HepG2 (cell line): ENCODE data around the gene FEM1C. TPM values are rescaled to one million over a fixed set of nuclear protein-coding genes. Genes with fewer than 3 reads are reported as not detected.

Source experiments
- ATAC-seq: fragments of 200-7000 bp; cut with Tn5 transposase; 3 replicates; pipeline ENCODE4 v1.9.1; 2020; ENCODE audit warnings: mild to moderate bottlenecking, moderate library complexity
- BruUV-seq: library from RNA; stranded (reverse); fragments of 400-500 nt; replicated peaks from 2 replicates; lab custom pipeline; 2021; lab: Mats Ljungman, UMichigan
- CTCF ChIA-PET: fragments of 300-600 bp; formaldehyde crosslinking; extraction: SDS; loops from one replicate; lab custom pipeline; 2021; ENCODE audit warnings: low total read pairs, inconsistent platforms, low intra/inter-chr PET ratio; lab: Yijun Ruan, JAX
- POLR2A ChIA-PET: fragments of 350-600 bp; sonication (Branson Sonifier 250); formaldehyde crosslinking; loops from one replicate; lab custom pipeline; 2020; ENCODE audit warnings: antibody characterized with exemption, inconsistent platforms; lab: Yijun Ruan, JAX
- DNase-seq: peaks from one replicate; pipeline ENCODE4 v3.0.0-alpha.2; 2015; ENCODE audit warnings: low spot score
- FAIRE-seq: peaks from 3 replicates; lab custom pipeline; 2011; peaks lifted over from hg19 to GRCh38; lab: Jason Lieb, UNC
- H2AFZ ChIP-seq: one replicate; pipeline ENCODE4 v1.6.1; 2011; ENCODE audit warnings: low read length, inconsistent platforms
- H3K27ac ChIP-seq: fragments of 300-600 bp; 3 replicates; pipeline ENCODE4 v1.8.0; 2011; ENCODE audit warnings: mixed run types, mild to moderate bottlenecking, mixed read lengths, low read length, inconsistent platforms; ENCODE audit not compliant: insufficient read depth; ENCODE audit errors: extremely low read length
- H3K27me3 ChIP-seq, 2 experiments: fragments of 200-600 bp in 1 of 2; 2 replicates in 1 of 2; 3 replicates in 1 of 2; pipeline versions ENCODE4 v1.6.0 to v1.8.0; 2011; ENCODE audit warnings: low read length in 2 of 2, mild to moderate bottlenecking in 2 of 2, moderate library complexity in 2 of 2, inconsistent platforms in 1 of 2; ENCODE audit not compliant: insufficient read depth in 2 of 2, control insufficient read depth in 1 of 2
- H3K36me3 ChIP-seq, 2 experiments: fragments of 200-600 bp in 1 of 2; replicated peaks in 1 of 2; 2 replicates in 1 of 2; 3 replicates in 1 of 2; pipeline versions ENCODE4 v1.5.1 to v1.8.0; 2011; ENCODE audit warnings: low read length in 2 of 2, inconsistent platforms in 1 of 2; ENCODE audit not compliant: insufficient read depth in 2 of 2, control insufficient read depth in 1 of 2
- H3K4me1 ChIP-seq: 2 replicates; pipeline ENCODE4 v1.5.1; 2012; ENCODE audit warnings: low read length, inconsistent platforms; ENCODE audit not compliant: insufficient read depth
- H3K4me2 ChIP-seq: 2 replicates; pipeline ENCODE4 v1.6.0; 2011; ENCODE audit warnings: low read depth, low read length, inconsistent platforms
- H3K4me3 ChIP-seq, 3 experiments: fragments of 200-600 bp in 1 of 3; sonication (generic), shearing (Covaris generic) in 1 of 3; replicated peaks in 1 of 3; 2 replicates each; pipeline ENCODE4 v1.5.1; 2011 to 2016; ENCODE audit warnings: low read length in 3 of 3, inconsistent platforms in 2 of 3, low read depth in 2 of 3, mild to moderate bottlenecking in 2 of 3, control low read depth in 1 of 3, mixed read lengths in 1 of 3; ENCODE audit not compliant: insufficient read depth in 1 of 3
- H3K79me2 ChIP-seq: one replicate; pipeline ENCODE4 v1.6.1; 2011; ENCODE audit warnings: low read length, inconsistent platforms; ENCODE audit not compliant: insufficient read depth
- H3K9ac ChIP-seq: 2 replicates; pipeline ENCODE4 v1.6.0; 2011; ENCODE audit warnings: mild to moderate bottlenecking, low read depth, low read length, inconsistent platforms; ENCODE audit not compliant: insufficient read depth
- H3K9me3 ChIP-seq: 2 replicates; pipeline ENCODE4 v1.5.1; 2012; ENCODE audit warnings: mild to moderate bottlenecking, low read length
- H4K20me1 ChIP-seq: 2 replicates; pipeline ENCODE4 v1.6.0; 2011; ENCODE audit warnings: inconsistent platforms, mild to moderate bottlenecking, low read length, moderate library complexity; ENCODE audit not compliant: insufficient read depth
- ATF7 ChIP-seq, 2 experiments: fragments of 450-650 bp in 1 of 2; sonication (generic) in 1 of 2; formaldehyde crosslinking in 1 of 2; IDR thresholded peaks; 2 replicates each; pipeline versions ENCODE4 v1.4.0 to v1.6.1; 2016 to 2020; ENCODE audit warnings: antibody characterized with exemption in 1 of 2, mild to moderate bottlenecking in 1 of 2, missing genetic modification reagents in 1 of 2
- FOXJ3 ChIP-seq: sonication (generic); formaldehyde crosslinking; IDR thresholded peaks from 2 replicates; pipeline ENCODE4 v1.4.0; 2020; ENCODE audit warnings: missing genetic modification reagents, mild to moderate bottlenecking, borderline replicate concordance
- HDAC1 ChIP-seq: sonication (generic); formaldehyde crosslinking; IDR thresholded peaks from 2 replicates; pipeline ENCODE4 v1.5.1; 2020; ENCODE audit warnings: mild to moderate bottlenecking, missing genetic modification reagents
- MIXL1 ChIP-seq: IDR thresholded peaks from 2 replicates; pipeline ENCODE4 v1.6.1; 2016
- NFYC ChIP-seq: IDR thresholded peaks from 2 replicates; pipeline ENCODE4 v1.6.1; 2016; ENCODE audit warnings: missing genetic modification reagents, missing compliant biosample characterization
- POLR2AphosphoS5 ChIP-seq: IDR thresholded peaks from 2 replicates; pipeline ENCODE4 v1.6.1; 2012; ENCODE audit warnings: low read depth, low read length
- TAF15 ChIP-seq: fragments of 200-400 bp; formaldehyde crosslinking; IDR thresholded peaks from one replicate; pipeline ENCODE4 v1.6.1; 2018; ENCODE audit warnings: mild to moderate bottlenecking, low read depth, low read length; ENCODE audit not compliant: poor library complexity, severe bottlenecking
- TCF12 ChIP-seq, 2 experiments: fragments of 450-650 bp in 1 of 2; sonication (generic) in 1 of 2; formaldehyde crosslinking in 1 of 2; IDR thresholded peaks; 2 replicates each; pipeline versions ENCODE4 v1.6.1 to v1.8.0; 2017 to 2022; ENCODE audit warnings: antibody characterized with exemption in 1 of 2, mild to moderate bottlenecking in 1 of 2, missing genetic modification reagents in 1 of 2, moderate library complexity in 1 of 2
- ZFX ChIP-seq: sonication (generic); formaldehyde crosslinking; IDR thresholded peaks from 2 replicates; pipeline ENCODE4 v1.4.0; 2020; ENCODE audit warnings: mild to moderate bottlenecking, low read depth, missing genetic modification reagents, moderate library complexity
- ZNF33A ChIP-seq: sonication (generic); formaldehyde crosslinking; IDR thresholded peaks from 2 replicates; pipeline ENCODE4 v1.5.1; 2020; ENCODE audit warnings: missing genetic modification reagents, mild to moderate bottlenecking, moderate library complexity, borderline replicate concordance
- ZNF660 ChIP-seq: sonication (generic); formaldehyde crosslinking; IDR thresholded peaks from 2 replicates; pipeline ENCODE4 v1.5.1; 2020; ENCODE audit warnings: mild to moderate bottlenecking, low read depth, missing genetic modification reagents, borderline replicate concordance
- ZNF883 ChIP-seq: sonication (generic); formaldehyde crosslinking; IDR thresholded peaks from 2 replicates; pipeline ENCODE4 v1.5.1; 2020; ENCODE audit warnings: mild to moderate bottlenecking, missing genetic modification reagents; ENCODE audit errors: not compliant biosample characterization
- WGBS: methylation state at CpG from one replicate; pipeline ENCODE4 v1.1.6; 2017; ENCODE audit warnings: low lambda C conversion rate; 5-methylcytosine and 5-hydroxymethylcytosine counted together
- in situ Hi-C: cut with HindIII; loops from 2 replicates; pipeline ENCODE4 v1.10.0; 2017; ENCODE audit warnings: low pct_unique_long_range_greater_than_20kb; ENCODE audit not compliant: extremely low pct_ligation_motif_present
- intact Hi-C: fragments of 100-400 bp; cut with micrococcal nuclease; formaldehyde crosslinking; loops from one replicate; pipeline ENCODE4 v1.10.0; 2022; ENCODE audit not compliant: unreplicated experiment
- polyA plus RNA-seq, 8 experiments: library from polyadenylated mRNA; depleted of rRNA in 3 of 8; stranded (reverse) in 7 of 8; unstranded in 1 of 8; fragments of >200 nt; fragmentation: Illumina TruSeq in 4 of 8; extraction: Trizol in 4 of 8; gene quantifications; 2 replicates each; pipeline versions ENCODE4 v1.2.1 to v1.2.3, GENCODE V29; 2011 to 2016; ENCODE audit warnings: low read depth in 4 of 8, missing spikeins in 1 of 8, mixed read lengths in 1 of 8; ENCODE audit not compliant: insufficient read depth in 1 of 8
- total RNA-seq, 5 experiments: library from RNA; depleted of rRNA; stranded (reverse); fragments of >200 nt; fragmentation: Illumina TruSeq; extraction: Trizol; gene quantifications; 2 replicates each; pipeline ENCODE4 v1.2.3, GENCODE V29; 2016; ENCODE audit warnings: low read depth in 1 of 5
- TF ChIP-seq, protein P1 (sequence below): sonication (generic); formaldehyde crosslinking; IDR thresholded peaks from 2 replicates; pipeline ENCODE4 v1.5.1; 2020; ENCODE audit warnings: mild to moderate bottlenecking, missing genetic modification reagents
- TF ChIP-seq, protein P2 (sequence below): sonication (generic); formaldehyde crosslinking; IDR thresholded peaks from 2 replicates; pipeline ENCODE4 v1.4.0; 2020; ENCODE audit warnings: missing genetic modification reagents
- TF ChIP-seq, protein P3 (sequence below): sonication (generic); formaldehyde crosslinking; IDR thresholded peaks from 2 replicates; pipeline ENCODE4 v1.5.1; 2020; ENCODE audit warnings: mild to moderate bottlenecking, missing genetic modification reagents, borderline replicate concordance

The FEM1C gene
- total and polyA plus RNA-seq, 2 of the 13 experiments (the other 11 are each of a cell fraction or from before 2014, with no cell fraction given) = 5.5 to 8.3 TPM

DNA sequence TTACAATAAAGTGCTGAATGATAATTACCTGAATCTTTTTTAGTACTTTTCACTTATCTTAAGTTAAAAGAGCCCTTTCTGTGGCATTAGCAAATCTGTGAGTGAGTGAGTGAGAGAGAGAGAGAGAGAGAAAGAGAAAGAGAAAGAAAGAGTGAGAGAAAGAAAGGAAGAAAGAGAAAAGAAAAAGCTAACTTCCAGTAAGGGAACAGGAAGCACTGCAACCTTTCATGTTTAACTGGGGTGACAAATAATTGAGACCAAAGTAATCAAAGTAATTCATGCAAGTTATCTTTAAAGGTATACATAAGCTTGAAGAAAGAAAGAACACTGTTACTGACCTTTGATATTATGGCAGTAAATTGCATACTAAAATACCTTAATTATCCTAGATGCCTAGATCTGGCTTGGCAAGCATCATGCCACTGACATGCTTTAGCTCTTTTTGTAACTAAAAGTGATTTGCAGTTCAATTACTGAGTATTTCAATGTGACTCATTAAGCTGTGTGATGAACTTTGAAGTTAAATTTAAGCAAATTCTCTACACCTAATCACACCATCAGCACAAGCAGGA lies 21.7 kb downstream of the FEM1C start (continued):
- TF ChIP-seq, protein P1, sequence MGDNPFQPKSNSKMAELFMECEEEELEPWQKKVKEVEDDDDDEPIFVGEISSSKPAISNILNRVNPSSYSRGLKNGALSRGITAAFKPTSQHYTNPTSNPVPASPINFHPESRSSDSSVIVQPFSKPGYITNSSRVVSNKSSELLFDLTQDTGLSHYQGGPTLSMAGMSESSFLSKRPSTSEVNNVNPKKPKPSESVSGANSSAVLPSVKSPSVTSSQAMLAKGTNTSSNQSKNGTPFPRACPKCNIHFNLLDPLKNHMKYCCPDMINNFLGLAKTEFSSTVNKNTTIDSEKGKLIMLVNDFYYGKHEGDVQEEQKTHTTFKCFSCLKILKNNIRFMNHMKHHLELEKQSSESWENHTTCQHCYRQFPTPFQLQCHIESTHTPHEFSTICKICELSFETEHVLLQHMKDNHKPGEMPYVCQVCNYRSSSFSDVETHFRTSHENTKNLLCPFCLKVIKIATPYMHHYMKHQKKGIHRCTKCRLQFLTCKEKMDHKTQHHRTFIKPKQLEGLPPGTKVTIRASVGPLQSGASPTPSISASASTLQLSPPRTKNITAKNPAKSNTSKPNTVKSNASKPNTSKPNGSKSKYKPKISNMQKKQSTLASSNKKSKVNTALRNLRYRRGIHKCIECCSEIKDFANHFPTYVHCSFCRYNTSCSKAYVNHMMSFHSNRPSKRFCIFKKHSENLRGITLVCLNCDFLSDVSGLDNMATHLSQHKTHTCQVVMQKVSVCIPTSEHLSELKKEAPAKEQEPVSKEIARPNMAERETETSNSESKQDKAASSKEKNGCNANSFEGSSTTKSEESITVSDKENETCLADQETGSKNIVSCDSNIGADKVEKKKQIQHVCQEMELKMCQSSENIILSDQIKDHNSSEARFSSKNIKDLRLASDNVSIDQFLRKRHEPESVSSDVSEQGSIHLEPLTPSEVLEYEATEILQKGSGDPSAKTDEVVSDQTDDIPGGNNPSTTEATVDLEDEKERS = no peak
- TF ChIP-seq TCF12 (IDR thresholded peaks at IDR 0.05) = no peak
- TF ChIP-seq TCF12 (CRISPR knock-in tag; IDR thresholded peaks at IDR 0.05) = no peak

DNA sequence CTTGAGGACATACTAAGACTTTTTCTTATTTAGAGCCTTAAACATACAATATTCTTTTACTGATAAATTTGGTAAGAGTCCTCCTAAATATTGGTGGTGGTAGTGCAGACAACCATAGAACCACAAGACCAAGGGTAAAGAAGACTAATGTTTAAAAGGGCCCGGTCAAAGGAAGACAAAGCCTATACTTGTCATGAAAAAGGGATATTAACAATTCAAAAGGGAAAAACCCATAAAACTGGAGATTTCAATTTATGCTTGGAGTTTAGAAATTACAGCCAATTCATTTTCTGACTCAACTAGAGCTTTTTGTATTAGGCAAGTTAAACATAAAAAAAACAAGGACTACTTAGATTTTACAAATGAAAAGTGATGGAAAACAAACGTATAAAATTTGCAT lies 24.4 kb downstream of the FEM1C start:
- POLR2A ChIA-PET = no interaction called here
- H3K4me3 ChIP-seq = no peak overlapping the region
- ATAC-seq (no peak), DNase-seq (no peak), FAIRE-seq (no peak)
- peaks cover 5% of the 10 kb centered on the region; the same call in 1 of the 2 replicates for H4K20me1 ChIP-seq
- in situ Hi-C loops = no loop called here
- H3K9ac ChIP-seq = no peak overlapping the region
- no peaks in the 10 kb centered on the region for H3K27me3 ChIP-seq
- no peaks in the 10 kb centered on the region for H3K9me3 ChIP-seq
- WGBS = 98% methylated on average over 2 of the region's 2 CpGs
- no peaks in the 10 kb centered on the region for H3K79me2 ChIP-seq
- no peaks in the 10 kb centered on the region for H3K4me1 ChIP-seq
- peaks cover 6 to 26% of the 10 kb centered on the region in 2 experiments for H3K36me3 ChIP-seq
- H2AFZ ChIP-seq = no peak overlapping the region
- intact Hi-C loops = no loop called here
- no peak overlapping the region for H3K4me2 ChIP-seq
- H3K27ac ChIP-seq = no peak overlapping the region
- BruUV-seq = no TSS peak
- CTCF ChIA-PET = no interaction called here
- TF ChIP-seq MIXL1 (CRISPR knock-in tag) (no peak), ZNF33A (no peak), HDAC1 (CRISPR knock-in tag) (no peak), TAF15 (no peak), ATF7 (IDR thresholded peaks at IDR 0.05) (no peak), ATF7 (CRISPR knock-in tag; IDR thresholded peaks at IDR 0.05) (no peak), POLR2AphosphoS5 (no peak), ZFX (no peak), NFYC (no peak), ZNF883 (CRISPR knock-in tag) (no peak), ZNF660 (CRISPR knock-in tag) (no peak), FOXJ3 (CRISPR knock-in tag) (no peak)
- TF ChIP-seq, protein P2, sequence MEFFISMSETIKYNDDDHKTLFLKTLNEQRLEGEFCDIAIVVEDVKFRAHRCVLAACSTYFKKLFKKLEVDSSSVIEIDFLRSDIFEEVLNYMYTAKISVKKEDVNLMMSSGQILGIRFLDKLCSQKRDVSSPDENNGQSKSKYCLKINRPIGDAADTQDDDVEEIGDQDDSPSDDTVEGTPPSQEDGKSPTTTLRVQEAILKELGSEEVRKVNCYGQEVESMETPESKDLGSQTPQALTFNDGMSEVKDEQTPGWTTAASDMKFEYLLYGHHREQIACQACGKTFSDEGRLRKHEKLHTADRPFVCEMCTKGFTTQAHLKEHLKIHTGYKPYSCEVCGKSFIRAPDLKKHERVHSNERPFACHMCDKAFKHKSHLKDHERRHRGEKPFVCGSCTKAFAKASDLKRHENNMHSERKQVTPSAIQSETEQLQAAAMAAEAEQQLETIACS (CRISPR knock-in tag) = no peak
- TF ChIP-seq, protein P3, sequence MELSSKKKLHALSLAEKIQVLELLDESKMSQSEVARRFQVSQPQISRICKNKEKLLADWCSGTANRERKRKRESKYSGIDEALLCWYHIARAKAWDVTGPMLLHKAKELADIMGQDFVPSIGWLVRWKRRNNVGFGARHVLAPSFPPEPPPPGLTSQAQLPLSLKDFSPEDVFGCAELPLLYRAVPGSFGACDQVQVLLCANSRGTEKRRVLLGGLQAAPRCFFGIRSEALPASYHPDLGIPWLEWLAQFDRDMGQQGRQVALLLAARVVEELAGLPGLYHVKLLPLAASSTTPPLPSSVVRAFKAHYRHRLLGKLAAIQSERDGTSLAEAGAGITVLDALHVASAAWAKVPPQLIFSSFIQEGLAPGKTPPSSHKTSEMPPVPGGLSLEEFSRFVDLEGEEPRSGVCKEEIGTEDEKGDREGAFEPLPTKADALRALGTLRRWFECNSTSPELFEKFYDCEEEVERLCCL (CRISPR knock-in tag) = no peak
